GM19324 (cell line): Measurements from ENCODE around the gene NKX2-4.
"Not testable (repeated sequence)": the region's sequence is repeated elsewhere in the genome, so short reads cannot be mapped to it uniquely, and the experiment has no call there.

Experiments
- ATAC-seq: cut with Tn5 transposase; IDR thresholded peaks from one replicate; pipeline ENCODE4 v1.9.1; 2021; ENCODE audit warnings: mild to moderate bottlenecking, moderate library complexity; ENCODE audit not compliant: unreplicated experiment, low FRiP score

Gene NKX2-4

DNA sequence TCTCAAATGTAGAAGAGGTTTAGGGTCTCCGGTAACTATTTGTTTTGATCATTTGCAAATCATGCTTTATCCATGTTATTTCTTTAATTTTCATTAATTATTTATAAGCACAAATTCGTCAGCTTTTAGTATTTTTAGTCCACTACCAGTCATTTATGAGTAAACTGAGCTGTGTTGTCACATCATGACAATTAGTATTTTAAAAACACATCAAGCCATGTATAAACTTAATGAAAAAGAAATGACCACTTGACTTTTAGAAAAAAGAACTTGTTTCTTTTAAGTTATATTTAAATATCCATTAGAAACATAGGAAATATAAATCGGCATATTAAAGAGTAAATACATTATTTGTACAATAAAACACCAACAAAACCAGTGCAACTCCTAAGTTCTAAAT is 2.8 kb downstream of the NKX2-4 start:
- ATAC-seq: no peak

DNA sequence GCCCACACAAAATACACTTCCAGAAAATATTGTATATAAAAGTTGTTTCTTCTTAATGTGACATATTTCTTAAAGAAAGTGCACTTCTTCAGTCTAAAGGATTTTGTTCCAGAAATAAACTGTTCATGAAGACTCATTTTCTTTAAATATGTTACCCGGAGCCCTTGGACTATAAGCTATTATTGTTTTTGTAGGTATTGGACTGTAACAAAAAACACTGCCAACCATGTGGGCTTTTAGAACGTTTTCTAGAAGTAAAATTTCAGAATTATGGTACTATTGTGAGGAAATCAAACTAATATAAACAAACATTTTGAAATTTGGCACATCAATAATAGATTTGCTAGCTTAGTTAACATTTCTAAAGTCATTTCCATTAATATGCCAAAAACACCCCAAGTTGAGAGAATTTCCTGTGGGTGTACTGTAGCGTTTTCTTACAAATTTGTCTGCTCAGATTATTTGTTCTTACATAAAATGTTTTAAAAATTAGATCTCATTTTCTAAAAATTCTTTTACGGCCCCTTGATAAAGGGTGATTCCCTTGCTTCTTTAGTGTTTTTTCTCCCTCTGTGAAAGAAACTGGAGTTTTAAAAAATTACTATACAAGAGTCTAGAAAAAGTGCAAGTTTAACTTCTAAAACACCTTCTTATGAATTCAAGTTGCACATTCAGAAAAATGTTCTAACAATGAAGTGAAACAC is 3.4 kb downstream of the NKX2-4 start:
- ATAC-seq: no peak

DNA sequence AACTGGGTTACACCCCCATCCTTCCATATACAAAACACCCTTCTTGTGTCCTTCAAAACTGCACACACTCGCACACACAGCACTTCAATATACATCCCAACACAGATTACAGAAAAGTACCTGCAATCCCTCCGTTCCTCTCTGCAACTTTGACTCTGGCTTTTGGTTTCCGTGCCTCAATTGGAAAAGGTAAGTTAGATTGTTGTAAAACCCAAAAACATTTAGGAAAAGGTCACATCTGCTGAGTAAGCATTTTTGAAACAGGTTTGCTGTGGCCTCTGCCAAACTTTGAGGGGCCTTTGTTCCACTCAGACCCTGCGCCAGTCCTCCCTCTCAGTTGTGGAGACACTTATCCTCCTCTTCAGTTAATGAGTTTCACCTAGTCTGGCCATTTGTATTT is 4.2 kb downstream of the NKX2-4 start:
- ATAC-seq: no peak

DNA sequence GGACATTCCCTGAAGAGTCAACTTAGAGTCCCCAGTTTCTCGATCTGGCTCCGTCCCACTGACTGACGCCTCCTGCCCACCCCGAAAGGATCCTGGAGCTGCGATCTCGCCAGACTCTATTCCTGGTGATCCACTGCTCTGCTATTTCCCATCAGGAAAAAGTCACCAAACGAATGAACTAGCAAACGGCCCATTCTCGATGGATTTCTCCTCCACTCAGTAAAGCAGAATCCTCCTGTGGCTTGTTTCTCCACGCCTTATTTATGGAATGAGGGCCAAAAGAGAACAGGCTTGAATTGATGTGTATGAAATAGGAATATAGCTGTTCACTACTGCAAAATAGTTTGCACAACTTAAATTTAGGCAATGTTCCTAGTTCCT is 5.4 kb downstream of the NKX2-4 start:
- no peak for ATAC-seq

DNA sequence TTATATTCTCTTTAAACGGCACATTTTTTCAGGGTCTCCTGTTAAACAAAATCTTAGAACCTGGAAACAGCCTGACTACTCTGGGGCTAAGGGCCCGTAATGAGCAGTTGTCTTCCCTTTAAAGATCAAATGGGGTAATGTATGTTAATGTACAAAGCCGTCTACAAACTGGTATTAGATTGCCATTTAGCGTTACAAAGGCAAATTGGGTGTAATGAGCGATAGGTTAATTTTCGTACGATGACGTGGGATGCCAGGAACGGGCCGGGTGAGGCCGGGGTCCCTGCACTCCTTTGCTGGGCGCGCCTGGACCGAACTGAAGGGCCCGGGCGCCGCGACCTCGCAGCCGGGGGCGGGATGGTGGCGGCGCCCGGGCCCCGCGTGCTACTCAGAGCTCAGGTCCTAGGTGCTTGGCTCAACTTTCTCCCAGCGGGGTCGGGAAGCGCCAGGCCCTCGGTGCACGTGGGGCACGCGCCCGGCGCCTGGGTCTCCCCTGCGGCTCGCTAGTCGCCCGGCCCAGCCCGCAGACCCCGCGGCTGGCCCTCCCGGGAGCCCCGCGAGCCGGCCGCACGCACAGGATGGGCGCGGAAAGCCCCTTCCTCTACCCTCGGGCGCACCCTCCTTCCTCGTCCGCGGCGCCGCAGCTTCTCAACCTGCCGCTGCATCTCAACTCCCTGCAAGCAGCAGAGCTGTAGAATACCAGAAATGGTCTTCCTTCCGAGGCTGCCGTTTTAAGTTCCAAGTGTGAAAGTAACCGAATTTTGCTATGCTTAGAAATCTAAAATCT is 5.9 kb downstream of the NKX2-4 start:
- ATAC-seq: no peak

DNA sequence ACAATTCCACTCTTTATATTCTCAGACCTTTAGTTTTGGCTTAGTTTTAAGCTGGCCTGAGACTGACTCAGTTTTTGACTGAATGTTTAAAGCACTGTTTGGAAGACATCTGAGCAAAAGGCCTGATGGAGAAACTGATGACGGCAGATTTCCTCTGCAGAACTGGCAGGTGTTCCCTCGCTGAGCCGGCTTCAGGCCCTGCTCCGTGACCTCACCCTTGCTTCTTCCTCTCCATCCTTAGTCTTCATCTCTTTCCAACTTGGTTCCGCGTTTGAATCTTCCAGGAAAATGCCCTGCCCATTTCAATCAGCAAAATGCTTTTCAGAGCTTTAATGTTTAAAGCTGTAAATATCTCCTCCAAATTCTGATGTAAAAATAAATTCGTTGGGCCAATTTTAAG is 6.6 kb downstream of the NKX2-4 start:
- no peak for ATAC-seq

DNA sequence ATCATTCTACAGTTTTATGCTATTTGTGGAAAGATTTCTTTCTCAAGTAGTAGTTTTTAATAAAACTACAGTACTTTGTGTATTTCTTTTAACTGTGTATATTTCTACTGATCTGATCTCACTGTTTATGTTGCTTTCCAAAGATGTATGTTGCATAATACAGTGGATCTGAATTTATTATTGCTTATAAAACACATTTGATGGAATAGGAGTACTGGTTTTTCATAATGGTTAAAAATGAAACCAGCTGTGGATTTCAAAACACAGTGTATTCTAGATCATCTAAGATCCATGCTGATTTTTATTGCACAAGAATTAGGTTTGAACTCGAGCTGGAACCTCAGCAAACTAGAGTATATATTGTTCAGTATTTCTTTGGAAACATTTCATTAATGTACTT is 8.0 kb downstream of the NKX2-4 start:
- no peak for ATAC-seq

DNA sequence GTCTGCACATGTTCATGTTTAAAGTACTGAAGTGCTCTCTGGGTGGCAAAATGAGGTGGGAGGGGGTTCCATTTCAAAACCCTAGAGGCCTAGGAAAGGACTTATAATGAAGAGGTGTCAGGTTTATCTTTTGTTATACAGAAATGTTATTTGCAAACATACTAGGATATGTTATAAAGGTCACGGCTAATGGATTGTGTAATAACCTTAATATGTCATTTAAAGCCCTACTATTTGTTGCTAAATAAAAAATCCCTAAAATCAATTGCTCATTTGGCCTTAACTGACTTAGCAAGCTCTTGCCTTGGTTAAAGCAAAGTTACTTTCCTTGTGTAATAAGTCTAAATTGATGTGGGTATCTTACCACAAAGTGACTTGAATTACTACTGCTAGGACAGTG is 8.8 kb downstream of the NKX2-4 start:
- ATAC-seq: no peak

DNA sequence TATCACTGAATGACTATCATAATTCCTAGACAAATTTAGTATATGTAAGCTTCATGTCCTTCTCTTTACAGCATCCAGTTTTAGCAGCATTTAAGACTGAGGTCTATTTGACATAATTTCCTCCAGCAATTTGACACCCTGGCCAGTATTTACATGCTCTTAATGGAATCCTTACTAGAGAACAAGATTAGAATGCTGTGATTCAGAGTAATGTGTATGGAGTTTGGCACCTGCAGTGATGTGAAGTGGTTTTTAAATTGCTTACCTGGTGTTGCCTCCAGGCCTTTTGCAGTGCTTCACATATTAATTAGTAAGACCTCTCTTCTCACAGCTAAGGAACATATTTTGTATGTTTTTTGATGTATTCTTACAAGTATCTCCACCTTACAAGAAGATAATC is 9.8 kb downstream of the NKX2-4 start:
- no peak for ATAC-seq

DNA sequence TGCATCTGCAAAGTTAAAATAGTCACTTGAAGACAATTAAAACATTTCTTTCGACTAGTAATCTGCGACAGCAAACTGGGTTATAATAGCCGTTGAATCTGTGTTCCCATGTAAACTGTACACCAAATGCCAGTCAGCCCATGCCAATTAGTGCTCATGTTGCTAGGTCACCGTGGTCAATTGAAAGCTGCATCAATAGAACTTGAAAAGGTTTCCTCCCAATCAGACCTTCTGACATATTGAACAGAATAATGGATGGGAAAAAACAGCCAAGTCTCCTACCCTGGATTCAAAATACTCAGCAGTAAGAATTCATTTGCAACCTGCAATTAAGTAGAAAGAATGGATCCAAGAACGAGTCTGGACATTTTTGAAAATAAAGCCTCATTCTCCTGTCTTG is 11.2 kb downstream of the NKX2-4 start:
- ATAC-seq: no peak

DNA sequence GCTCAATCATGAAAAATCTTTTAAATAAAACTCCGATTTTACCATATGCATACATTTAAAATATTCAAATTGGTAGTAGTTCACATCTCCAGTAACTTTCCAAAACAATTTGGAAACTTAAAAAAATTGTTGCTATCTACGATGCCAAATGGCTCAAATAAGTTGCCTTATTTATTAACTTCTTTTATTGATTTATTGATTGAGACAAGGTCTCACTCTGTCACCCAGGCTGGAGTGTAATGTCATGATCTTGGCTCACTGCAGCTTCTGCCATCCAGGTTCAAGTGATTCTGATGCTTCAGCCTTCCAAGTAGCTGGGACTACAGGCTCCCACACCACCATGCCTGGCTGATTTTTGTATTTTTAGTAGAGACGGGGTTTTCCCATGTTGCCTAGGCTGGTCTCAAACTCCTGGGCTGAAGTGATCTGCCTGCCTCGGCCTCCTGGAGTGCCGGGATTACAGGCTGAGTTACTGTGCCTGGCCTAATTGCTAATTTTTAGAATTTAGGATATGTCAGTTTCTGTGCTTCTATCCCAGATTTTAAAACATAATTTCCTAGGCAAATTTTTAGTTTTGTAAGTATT is 12.9 kb downstream of the NKX2-4 start:
- ATAC-seq: no peak

DNA sequence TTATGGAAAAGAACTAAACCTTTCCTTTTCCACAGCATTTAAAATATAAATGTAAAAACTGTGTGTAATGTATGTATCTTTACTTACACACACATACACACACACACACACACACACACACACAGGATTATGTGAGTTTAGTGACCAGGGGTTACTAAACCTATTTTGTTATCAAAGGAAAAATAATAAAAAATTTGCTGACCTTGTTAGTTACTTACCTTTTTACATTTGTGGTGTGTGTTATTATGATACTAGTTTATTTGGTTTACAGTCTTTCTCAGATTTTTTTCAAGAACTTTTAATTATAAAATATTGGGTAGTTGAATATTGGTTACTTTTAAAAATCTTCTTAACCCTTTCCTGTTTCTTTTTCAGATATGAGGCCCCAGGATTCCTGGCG is 15.7 kb downstream of the NKX2-4 start:
- no peak for ATAC-seq

DNA sequence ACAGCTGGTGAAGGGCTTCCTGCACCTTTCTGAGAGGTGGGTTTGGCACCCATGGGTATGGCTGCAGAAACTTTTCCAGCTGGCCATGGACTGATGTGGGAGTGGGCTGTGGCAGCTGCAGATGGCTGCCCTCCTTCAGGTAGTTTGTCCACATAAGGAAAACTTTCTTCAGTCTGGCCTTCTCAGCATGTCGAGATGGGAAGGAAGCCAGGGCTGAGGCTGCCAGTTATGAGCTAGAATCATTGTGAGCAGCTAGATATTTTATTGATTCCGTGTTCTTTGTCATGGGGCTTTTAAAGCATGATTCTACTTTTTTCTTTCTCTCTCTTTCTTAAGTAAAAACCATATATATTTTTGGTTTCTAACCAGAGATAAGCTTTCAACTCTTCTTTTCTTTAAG is 16.6 kb downstream of the NKX2-4 start:
- ATAC-seq: no peak

DNA sequence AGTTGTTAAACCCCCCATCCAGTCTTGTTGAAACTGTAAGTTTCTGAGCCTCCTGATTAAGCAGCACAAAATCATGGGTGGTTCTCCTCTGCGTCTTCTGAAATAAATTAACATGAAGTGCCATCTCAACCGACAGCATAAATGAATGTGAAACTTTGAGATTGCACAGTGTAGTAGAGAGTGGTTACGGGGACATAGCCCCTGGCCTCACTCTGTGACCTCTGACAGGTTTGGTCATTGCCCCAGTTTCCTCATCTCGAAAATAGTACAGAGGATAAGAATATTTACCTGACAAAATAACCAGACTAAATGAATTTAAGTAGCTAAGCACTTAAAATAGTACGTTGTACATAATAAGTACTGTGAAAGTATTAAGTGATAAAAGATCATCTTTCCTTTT is 19.1 kb downstream of the NKX2-4 start:
- ATAC-seq: no peak

DNA sequence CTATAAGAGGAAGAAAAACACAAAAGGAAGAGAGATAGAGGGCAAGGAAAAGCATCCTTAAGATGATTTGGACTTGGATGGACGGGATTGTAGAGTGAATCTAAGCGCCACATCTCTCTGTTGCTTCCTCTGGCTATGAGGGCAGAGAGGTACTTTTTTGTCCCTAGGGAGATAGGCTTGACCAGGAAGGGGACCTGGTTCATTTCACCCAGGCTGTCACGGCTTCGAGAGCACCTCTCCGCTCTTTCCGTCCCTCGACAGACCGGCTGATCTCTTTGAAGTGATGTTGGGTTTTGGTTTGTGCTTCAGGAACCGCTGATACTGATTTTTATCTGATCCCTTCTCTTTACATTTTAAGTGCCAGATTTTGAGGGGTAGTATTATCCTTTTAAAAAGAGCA is 19.6 kb downstream of the NKX2-4 start:
- ATAC-seq: no peak

DNA sequence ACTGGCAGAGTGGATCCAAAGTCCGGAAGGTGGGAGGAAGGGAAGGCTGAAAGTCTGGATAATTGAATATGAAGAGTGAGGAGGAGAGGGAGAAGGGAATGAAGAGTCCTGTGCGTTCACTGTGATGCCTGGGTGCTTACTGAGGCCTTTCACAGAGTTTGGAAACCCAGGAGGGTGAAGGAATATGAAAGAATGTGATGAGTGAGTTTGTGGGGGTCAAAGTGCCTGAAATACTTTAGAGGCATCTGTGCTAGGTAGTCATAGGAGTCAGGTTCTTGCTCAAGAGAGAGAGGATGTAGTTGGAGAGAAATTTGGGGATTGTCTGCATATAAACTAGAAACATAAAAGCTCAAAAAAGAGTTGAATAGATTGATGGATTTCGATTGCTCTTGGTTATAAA is 20.7 kb downstream of the NKX2-4 start:
- ATAC-seq: no peak

DNA sequence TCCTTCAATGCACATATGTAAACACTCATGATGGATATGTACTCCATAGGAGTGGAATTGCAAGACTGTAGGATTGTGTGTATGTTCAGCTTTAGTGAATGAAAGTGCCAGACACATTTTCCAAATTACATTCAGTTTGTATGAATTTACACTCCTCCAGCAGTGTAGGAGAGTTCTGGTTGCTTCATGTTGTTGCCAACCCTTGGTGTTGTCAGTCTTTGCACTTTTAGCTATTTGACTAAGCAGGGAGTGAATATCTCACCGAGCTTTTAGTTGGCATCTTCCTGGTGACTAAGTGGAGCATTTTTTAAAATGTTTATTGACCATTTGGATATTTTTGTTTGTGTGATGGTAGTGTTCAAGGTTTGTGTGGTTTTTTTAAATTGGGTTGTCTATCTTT is 23.9 kb downstream of the NKX2-4 start:
- no peak for ATAC-seq

DNA sequence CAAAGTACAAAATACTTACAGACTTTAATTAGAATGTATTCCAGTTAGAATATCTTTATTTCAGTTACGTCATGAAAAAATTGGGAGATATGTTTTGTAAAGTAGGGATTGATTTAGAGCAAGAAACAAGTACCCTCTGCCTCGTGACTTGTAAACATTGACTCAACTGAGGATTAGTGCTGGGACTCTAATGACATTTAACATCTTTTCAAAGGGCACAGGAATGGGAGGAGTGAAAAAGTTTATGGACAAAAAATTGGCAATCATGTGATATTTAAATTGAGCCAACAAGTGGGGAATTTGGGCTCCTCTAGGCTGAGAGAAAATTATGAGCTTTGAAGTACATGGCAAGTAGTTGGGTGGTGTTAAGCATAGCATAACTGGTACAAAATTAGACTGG is 25.3 kb downstream of the NKX2-4 start:
- no peak for ATAC-seq

DNA sequence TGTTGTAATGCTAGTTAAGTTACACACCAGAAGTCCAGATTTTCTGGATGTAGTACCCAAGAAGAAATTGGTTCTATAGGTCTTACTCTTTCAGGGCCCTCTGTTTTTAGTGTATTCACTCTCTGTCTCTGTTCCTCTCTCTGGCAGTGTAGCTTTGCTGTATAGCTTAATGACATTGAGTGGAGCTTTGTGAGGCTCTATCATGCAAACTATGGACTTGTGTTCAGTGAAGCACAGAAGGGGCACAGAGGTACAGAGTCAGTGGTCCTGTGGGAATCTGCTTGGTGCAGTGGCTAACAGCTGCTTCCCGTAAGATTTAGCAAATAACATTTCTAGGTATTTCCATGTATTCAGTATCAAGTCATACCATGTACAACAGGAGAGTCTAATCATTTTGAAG is 26.1 kb downstream of the NKX2-4 start:
- no peak for ATAC-seq

DNA sequence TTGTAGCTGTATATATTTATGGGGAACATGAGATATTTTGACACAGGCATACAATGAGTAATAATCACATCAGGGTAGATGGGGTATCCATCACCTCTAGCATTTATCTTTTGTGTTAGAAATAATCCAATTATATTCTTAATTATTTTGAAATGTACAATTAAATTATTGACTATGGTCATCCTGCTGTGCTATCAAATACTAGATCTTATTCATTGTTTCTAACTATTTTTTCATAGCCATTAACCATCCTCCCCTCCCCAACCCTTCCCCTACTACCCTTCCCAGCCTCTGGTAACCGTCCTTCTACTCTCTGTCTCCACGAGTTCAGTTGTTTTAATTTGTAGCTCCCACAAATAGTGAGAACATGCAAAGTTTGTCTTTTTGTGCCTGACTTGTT is 28.5 kb downstream of the NKX2-4 start:
- no peak for ATAC-seq

DNA sequence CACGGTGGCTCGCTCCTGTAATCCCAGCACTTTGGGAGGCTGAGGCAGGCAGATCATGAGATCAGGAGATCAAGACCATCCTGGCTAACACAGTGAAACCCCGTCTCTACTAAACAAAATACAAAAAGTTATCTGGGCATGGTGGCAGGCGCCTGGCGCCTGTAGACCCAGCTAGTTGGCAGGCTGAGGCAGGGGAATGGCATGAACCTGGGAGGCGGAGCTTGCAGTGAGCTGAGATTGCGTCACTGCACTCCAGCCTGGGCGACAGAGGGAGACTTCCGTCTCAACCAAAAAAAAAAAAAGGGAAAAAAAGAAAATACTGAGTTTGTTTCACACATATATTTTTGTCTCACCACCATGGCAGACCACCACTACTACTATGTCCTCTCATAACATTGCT is 31.1 kb downstream of the NKX2-4 start:
- ATAC-seq: not testable (repeated sequence)

DNA sequence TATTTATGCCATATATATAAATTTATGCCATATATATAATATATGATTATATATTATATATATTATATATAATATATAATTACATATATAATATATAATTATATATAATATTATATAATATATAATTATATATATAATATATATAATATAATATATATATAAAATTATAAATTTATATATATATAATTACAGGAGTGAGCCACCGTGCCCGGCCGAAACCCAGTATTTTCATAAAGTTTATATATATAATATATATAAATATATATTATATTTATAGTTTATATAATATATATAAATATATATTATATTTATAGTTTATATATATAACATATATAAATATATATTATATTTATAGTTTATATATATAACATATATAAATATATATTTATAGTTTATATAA is 31.6 kb downstream of the NKX2-4 start:
- no peak for ATAC-seq
